Measurements from ENCODE around the gene GPR176.
"Not testable (repeated sequence)": the region's sequence is repeated elsewhere in the genome, so short reads cannot be mapped to it uniquely, and the experiment has no call there.

The GPR176 gene

GRCh38 chr15:39935241-39935640, 15.2 kb upstream of the GPR176 start:
- DNase-seq, result no peak

GRCh38 chr15:39934397-39935071, 14.5 kb upstream of the GPR176 start:
- no peak for DNase-seq

DNA sequence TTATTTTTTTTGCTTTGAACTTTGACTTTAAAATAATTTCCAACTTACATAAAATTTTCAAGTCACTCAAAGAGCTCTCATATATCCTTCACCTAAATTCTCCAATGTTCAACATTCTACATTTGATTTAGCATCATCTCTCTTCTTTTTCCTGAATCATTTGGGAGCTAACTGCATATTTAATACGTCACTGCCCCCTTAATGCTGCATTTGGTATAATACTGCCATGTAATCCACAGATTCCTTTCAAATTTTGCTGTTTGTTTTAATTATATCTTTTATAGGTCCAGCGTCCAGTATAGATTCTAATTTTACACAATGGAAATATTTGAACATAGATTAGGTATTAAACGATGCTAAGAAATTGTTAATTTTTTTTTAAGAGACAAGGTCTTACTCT, 11.5 kb upstream of the GPR176 start:
- no peak for DNase-seq

DNA sequence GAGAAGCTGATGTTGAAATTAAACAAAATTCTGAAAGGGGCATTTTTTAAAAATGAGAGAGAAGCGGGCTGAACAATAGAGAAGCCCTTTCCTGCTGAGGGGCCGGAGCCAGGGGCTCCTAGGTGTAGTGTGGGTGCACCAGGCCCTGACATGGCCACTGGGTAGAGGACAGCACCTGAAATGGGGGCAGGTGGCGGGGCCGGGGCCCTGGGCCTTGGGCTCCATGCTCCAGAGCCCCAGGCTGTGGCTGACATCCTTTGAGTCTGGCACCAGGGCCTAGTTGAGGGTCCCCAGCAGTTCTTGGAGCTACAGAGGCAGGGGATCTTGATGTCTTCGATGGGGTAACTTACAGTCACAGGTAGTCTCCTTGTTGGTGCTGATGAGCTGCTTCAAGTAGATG, 6.5 kb upstream of the GPR176 start:
- DNase-seq, result no peak

DNA sequence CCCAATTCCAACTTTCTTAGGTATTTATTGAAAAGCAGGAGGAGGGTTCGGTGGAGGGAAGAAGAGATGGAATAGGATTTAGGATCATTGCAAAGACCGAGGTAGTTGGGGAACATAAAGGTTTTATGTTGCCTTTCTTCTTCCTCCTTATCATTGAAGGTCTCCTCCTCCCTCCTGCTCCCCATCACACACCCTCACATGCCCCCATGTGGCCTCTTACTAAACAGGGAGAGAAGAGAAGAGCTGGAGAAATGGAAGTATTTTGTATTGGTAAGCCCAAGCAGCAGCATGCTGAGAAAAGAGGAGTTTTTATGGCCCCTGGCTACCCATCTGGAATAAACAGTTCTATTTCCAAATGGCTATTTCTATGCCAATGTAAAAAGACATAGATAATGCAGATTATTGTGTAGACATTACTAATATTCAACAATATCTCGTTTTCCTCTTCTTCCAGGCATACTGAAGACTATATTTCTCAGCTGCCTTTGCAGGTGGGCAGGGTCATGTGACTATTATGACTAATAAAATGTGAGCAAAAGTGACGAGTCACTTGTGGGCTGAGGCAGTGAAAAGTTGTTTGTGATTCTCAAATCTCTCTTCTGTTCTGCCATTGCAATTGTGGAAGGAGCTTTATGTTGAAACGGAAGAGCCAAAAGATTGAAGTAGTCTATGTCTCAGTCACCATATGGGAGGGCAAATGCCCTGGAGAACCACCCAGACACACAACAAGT, 5.2 kb upstream of the GPR176 start:
- DNase-seq, result no peak

DNA sequence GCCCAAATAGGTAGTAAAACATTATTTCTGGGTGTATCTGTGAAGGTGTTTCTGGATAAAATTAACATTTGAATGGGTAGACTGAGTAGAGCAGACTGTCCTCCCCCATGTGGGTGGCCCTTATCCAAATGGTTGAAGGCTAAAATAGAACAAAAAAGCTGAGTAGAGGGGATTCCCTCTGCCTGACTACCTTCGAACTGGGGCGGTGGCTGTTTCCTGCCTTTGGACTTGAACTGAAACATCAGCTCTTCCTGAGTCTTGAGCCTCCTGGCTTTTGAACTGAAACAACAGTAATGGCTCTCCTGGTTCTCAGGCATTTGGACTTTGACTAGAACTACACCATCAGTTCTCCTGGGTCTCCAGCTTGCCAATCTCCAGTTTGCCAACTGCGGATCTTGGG, 4.4 kb upstream of the GPR176 start:
- DNase-seq, result no peak

DNA sequence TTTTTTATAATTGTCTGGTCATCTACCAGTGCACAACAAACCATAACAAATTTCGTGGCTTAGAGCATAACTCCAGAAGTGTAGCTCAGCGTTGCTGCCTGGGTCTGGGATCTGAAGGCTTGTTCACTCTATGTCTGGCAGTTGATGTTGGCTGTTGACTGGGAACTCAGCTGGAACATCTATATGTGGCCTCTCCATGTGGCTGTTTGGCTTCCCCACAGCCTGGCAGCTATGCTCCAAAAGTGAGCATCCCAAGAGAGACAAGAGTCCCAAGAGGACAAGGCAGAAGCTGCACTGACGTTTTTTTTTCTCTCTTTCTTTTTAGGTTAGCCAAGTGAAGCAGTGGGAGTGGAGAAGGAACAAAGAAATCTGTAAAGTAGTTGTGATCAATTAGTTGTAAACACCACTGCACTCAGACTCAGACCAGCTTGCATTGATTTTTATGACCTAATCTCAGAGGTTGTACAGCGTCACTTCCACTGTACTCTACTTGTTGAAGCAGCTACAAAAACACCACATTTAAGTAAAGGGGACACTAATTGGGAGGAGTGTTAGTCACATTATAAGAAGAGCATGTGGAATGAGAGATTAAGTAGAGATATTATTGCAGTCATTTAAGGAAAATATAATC, 2.5 kb upstream of the GPR176 start:
- DNase-seq, result no peak

DNA sequence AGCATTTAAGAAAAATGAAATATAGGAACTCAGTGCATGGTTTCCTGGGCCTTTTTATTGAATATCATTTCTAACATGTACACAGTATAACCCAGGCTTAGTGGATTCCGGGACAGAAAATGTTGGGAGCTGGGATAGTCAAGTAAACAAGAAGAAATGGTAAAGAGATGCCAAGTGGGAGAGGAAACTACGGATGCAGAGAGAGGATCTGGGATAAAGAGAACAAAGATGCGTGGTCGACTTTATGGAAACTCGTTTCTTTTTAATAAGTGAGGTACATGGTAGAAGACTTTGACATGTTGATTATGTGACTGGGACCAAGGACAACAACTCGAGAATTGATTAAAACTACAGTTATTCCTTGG, 1.2 kb upstream of the GPR176 start:
- DNase-seq, result no peak

- DNase-seq, result peak; percentile 81
These were observed 626 bp upstream of the GPR176 start for GRCh38 chr15:39920510-39921273.

- DNase-seq, result no peak
These were observed 687 bp downstream of the GPR176 start for GRCh38 chr15:39919411-39919747.

DNA sequence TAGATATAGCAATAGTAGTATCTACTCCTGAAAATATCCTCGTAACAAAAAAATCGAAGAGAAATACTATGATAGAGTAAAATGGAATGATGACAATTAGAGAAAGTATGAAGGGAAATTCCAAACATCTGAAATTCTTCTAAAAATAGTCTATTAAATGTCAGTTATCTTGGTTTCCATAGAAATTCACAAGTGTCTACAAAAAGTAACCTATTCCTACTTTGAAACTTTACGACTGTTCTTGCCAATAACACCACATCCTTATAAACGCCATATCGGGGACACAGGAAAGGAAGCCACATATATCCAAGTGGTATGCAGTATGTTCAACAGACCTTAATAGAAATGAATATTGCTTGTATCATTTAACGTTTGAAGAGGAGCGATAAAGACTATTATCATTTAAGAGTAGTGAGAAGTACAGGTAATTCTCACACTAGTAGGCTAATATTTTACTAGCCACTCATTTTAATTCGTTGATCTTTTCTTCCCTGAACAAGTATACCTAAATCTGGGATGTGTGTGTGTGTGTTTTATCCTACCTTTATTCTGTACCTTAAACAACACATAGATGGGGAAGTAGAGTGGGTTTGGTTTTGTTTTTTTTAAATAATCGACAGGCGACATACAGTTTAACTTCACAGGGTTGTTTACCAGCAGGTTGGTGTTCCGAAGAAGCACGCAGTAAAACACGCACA, 1.2 kb downstream of the GPR176 start:
- no peak for DNase-seq

GRCh38 chr15:39914977-39915376, 5.1 kb downstream of the GPR176 start:
- no peak for DNase-seq

DNA sequence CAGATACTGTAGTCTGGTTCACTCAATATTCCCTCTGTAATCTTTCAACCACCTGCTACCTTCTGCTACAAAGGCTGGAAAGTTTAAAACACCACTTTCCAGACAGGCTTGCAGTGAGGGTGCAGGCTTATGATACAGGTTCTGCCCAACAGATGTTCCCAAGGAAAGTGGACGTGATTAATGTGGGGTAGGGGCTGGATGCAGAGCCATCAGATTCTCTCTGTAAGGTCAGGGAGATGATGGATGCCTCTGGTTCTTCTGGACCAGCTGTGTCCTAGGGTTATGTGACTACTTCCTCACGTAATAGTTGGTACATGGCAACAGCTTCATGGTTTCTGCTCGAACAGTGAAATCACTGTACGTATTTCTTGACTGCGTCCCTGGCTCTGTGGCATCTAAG, 11.1 kb downstream of the GPR176 start:
- DNase-seq, result no peak

DNA sequence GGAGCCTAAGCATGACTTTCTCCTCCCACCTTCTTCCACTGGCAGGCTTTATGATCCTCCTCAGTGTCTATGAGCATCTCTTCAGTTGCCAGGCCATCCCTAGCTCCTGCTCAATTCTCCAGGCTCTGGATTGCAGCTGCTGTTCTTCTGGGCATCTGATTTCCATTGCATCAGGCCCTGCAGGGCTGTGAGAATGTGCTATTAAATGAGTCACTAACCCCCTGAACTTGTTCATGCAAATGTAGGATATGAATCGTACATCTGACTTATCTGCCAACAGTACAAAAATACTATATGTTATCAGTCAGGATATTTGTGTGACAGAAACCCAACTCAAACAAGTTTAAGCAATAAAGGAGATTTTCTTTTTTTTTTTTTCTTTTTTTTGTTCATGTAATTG, 11.9 kb downstream of the GPR176 start:
- DNase-seq, result no peak

GRCh38 chr15:39907216-39907615, 12.8 kb downstream of the GPR176 start:
- no peak for DNase-seq

- no peak for DNase-seq
These were observed 16.0 kb downstream of the GPR176 start for GRCh38 chr15:39904115-39904514.

GRCh38 chr15:39898317-39898716, 21.7 kb downstream of the GPR176 start:
- DNase-seq, result no peak

- DNase-seq, result no peak
These were observed 23.2 kb downstream of the GPR176 start for GRCh38 chr15:39896846-39897245.

- no peak for DNase-seq
These were observed 24.0 kb downstream of the GPR176 start for GRCh38 chr15:39896101-39896500.

DNA sequence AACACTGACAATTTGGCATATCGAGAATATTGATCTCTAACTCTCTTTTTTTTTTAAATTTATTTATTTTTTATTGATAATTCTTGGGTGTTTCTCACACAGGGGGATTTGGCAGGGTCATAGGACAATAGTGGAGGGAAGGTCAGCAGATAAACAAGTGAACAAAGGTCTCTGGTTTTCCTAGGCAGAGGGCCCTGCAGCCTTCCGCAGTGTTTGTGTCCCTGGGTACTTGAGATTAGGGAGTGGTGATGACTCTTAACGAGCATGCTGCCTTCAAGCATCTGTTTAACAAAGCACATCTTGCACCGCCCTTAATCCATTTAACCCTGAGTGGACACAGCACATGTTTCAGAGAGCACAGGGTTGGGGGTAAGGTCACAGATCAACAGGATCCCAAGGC, 27.0 kb downstream of the GPR176 start:
- DNase-seq, result not testable (repeated sequence)

DNA sequence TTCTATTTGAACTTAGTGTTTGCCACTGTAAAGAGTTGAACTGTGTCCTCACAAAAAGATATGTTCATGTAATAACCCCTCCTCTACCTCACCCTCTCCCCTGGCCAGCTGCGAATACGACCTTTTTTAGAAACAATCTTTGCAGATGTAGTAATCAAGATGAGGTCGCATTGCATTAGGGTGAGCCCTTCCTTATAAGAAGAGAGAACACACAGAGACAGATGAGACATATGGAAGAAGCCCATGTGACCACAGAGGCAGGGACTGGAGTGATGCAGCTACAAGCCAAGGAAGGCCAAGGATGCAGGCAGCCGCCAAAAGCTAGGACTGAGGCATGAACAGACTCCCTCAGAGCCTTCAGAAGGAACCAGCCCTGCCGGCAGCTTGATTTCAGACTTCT, 27.6 kb downstream of the GPR176 start:
- no peak for DNase-seq

GRCh38 chr15:39890621-39891020, 29.4 kb downstream of the GPR176 start:
- no peak for DNase-seq

- no peak for DNase-seq
These were observed 30.5 kb downstream of the GPR176 start for GRCh38 chr15:39889601-39890000.

All from stimulated activated CD4-positive, alpha-beta T cell treated with anti-CD3 and anti-CD28 coated beads, Interleukin-12 subunit alpha, Interleukin-12 subunit beta, amount 100 ng/mL, for 4 hours (primary cell).